H1 (cell line): ENCODE results near the gene VASN. TPM values are rescaled to one million over a fixed set of nuclear protein-coding genes. Genes with fewer than 3 reads are reported as not detected.

Experiments
- CTCF ChIA-PET: fragments of 300-600 bp; sonication (Branson Sonifier 250); formaldehyde crosslinking; loops from one replicate; lab custom pipeline; 2021; ENCODE audit not compliant: partially characterized antibody; lab: Charles Lee
- POLR2A ChIA-PET: fragments of 300-600 bp; sonication (Branson Sonifier 250); formaldehyde crosslinking; loops from one replicate; lab custom pipeline; 2021; ENCODE audit warnings: inconsistent platforms; ENCODE audit not compliant: partially characterized antibody; lab: Charles Lee
- DNase-seq, 2 experiments: peaks; one replicate each; pipeline versions ENCODE4 v3.0.0 to v3.0.0-alpha.2; 2010 to 2022; ENCODE audit warnings: low spot score in 2 of 2, low read depth in 1 of 2, mixed read lengths in 1 of 2
- FAIRE-seq: peaks from 2 replicates; lab custom pipeline; 2011; peaks lifted over from hg19 to GRCh38; lab: Jason Lieb, UNC
- H2AFZ ChIP-seq: 2 replicates; pipeline ENCODE4 v1.8.1; 2012; ENCODE audit warnings: low read length, inconsistent platforms
- H2AK5ac ChIP-seq: 2 replicates; pipeline ENCODE4 v1.6.1; 2013; ENCODE audit warnings: low read depth, low read length
- H2BK120ac ChIP-seq: replicated peaks from 2 replicates; pipeline ENCODE3; 2013; ENCODE audit warnings: low read depth, low read length, inconsistent platforms
- H2BK12ac ChIP-seq: 2 replicates; pipeline ENCODE4 v1.6.1; 2013; ENCODE audit warnings: low read depth, low read length
- H2BK15ac ChIP-seq: 2 replicates; pipeline ENCODE4 v1.6.1; 2013; ENCODE audit warnings: low read length
- H2BK20ac ChIP-seq: 2 replicates; pipeline ENCODE4 v1.6.1; 2013; ENCODE audit warnings: low read length
- H2BK5ac ChIP-seq: 2 replicates; pipeline ENCODE4 v1.6.1; 2013; ENCODE audit warnings: low read depth, low read length
- H3K14ac ChIP-seq: 2 replicates; pipeline ENCODE4 v1.6.1; 2013; ENCODE audit warnings: inconsistent platforms; ENCODE audit not compliant: insufficient read length
- H3K18ac ChIP-seq: 2 replicates; pipeline ENCODE4 v1.6.1; 2013; ENCODE audit warnings: low read length; ENCODE audit errors: extremely low read depth
- H3K23ac ChIP-seq: 2 replicates; pipeline ENCODE4 v1.6.1; 2013; ENCODE audit warnings: inconsistent platforms; ENCODE audit not compliant: insufficient read length
- H3K23me2 ChIP-seq: 2 replicates; pipeline ENCODE4 v1.6.1; 2013; ENCODE audit warnings: low read depth, low read length
- H3K27ac ChIP-seq: 2 replicates; pipeline ENCODE4 v1.6.1; 2011; ENCODE audit warnings: low read depth, low read length, inconsistent platforms
- H3K27me3 ChIP-seq, 4 experiments: replicated peaks in 1 of 4; 1 replicate in 1 of 4; 2 replicates in 3 of 4; pipeline versions ENCODE4 v1.6.1 to v1.8.1; 2011 to 2013; ENCODE audit warnings: low read length in 3 of 4, mild to moderate bottlenecking in 3 of 4, inconsistent platforms in 2 of 4, mixed read lengths in 2 of 4, moderate library complexity in 1 of 4; ENCODE audit not compliant: control insufficient read depth in 3 of 4, insufficient read depth in 3 of 4; ENCODE audit errors: extremely low read depth in 1 of 4
- H3K36me3 ChIP-seq, 4 experiments: 2 replicates each; pipeline versions ENCODE4 v1.6.1 to v1.8.1; 2011 to 2013; ENCODE audit warnings: mild to moderate bottlenecking in 4 of 4, low read length in 3 of 4, moderate library complexity in 2 of 4, control low read depth in 1 of 4, inconsistent platforms in 1 of 4; ENCODE audit not compliant: insufficient read depth in 4 of 4, control insufficient read depth in 2 of 4
- H3K4ac ChIP-seq: replicated peaks from 2 replicates; pipeline ENCODE3; 2013; ENCODE audit warnings: low read length, low read depth, mixed read lengths, inconsistent platforms; ENCODE audit not compliant: insufficient read length
- H3K4me1 ChIP-seq, 4 experiments: replicated peaks in 1 of 4; 1 replicate in 1 of 4; 2 replicates in 3 of 4; pipeline versions ENCODE4 v1.6.1 to v1.8.1; 2011 to 2013; ENCODE audit warnings: low read length in 3 of 4, inconsistent platforms in 2 of 4, mixed read lengths in 1 of 4; ENCODE audit not compliant: insufficient read depth in 4 of 4, control insufficient read depth in 3 of 4
- H3K4me2 ChIP-seq, 2 experiments: 2 replicates each; pipeline versions ENCODE4 v1.6.1 to v1.8.1; 2011 to 2013; ENCODE audit warnings: low read depth in 2 of 2, low read length in 2 of 2, control low read depth in 1 of 2, inconsistent platforms in 1 of 2, mild to moderate bottlenecking in 1 of 2; ENCODE audit not compliant: insufficient read depth in 1 of 2
- H3K4me3 ChIP-seq, 4 experiments: fragments of 200-600, 300-600 bp in 1 of 4; sonication (generic), shearing (Covaris generic), sonication (Bioruptor Twin) in 1 of 4; 2 replicates each; pipeline versions ENCODE4 v1.5.1 to v1.8.1; 2011 to 2016; ENCODE audit warnings: low read length in 4 of 4, low read depth in 3 of 4, control low read depth in 2 of 4, inconsistent platforms in 2 of 4, mild to moderate bottlenecking in 2 of 4, mixed read lengths in 1 of 4, moderate library complexity in 1 of 4; ENCODE audit not compliant: insufficient read depth in 2 of 4; ENCODE audit errors: extremely low read depth in 1 of 4
- H3K56ac ChIP-seq: replicated peaks from 2 replicates; pipeline ENCODE3; 2013; ENCODE audit warnings: low read depth, mild to moderate bottlenecking, mixed read lengths, low read length, inconsistent platforms; ENCODE audit not compliant: insufficient read length
- H3K79me1 ChIP-seq: 2 replicates; pipeline ENCODE4 v1.6.1; 2013; ENCODE audit warnings: low read depth, low read length, control low read depth
- H3K79me2 ChIP-seq, 2 experiments: 2 replicates each; pipeline versions ENCODE4 v1.6.1 to v1.8.1; 2012 to 2013; ENCODE audit warnings: low read length in 2 of 2, mild to moderate bottlenecking in 2 of 2, inconsistent platforms in 1 of 2; ENCODE audit not compliant: insufficient read depth in 2 of 2, control insufficient read depth in 1 of 2
- H3K9ac ChIP-seq, 4 experiments: replicated peaks in 1 of 4; 1 replicate in 1 of 4; 2 replicates in 3 of 4; pipeline versions ENCODE4 v1.6.1 to v1.8.1; 2011 to 2013; ENCODE audit warnings: low read depth in 3 of 4, low read length in 3 of 4, control low read depth in 2 of 4, mild to moderate bottlenecking in 2 of 4, moderate library complexity in 2 of 4, inconsistent platforms in 1 of 4; ENCODE audit errors: extremely low read depth in 1 of 4
- H3K9me3 ChIP-seq, 2 experiments: 2 replicates each; pipeline versions ENCODE4 v1.6.1 to v1.8.1; 2012 to 2013; ENCODE audit warnings: mild to moderate bottlenecking in 2 of 2, moderate library complexity in 2 of 2, control low read depth in 1 of 2, inconsistent platforms in 1 of 2, low read depth in 1 of 2, low read length in 1 of 2, mixed read lengths in 1 of 2; ENCODE audit not compliant: insufficient read depth in 2 of 2
- H4K20me1 ChIP-seq, 2 experiments: replicated peaks in 1 of 2; 2 replicates each; pipeline versions ENCODE3 to v1.8.1; 2011 to 2013; ENCODE audit warnings: inconsistent platforms in 2 of 2, low read length in 2 of 2, mild to moderate bottlenecking in 1 of 2; ENCODE audit not compliant: insufficient read depth in 2 of 2, control insufficient read depth in 1 of 2
- H4K5ac ChIP-seq: 2 replicates; pipeline ENCODE4 v1.6.1; 2013; ENCODE audit warnings: low read length, low read depth, mixed read lengths, inconsistent platforms; ENCODE audit not compliant: insufficient read length
- H4K8ac ChIP-seq: 2 replicates; pipeline ENCODE4 v1.8.0; 2013; ENCODE audit warnings: mild to moderate bottlenecking, moderate library complexity, low read length, inconsistent platforms; ENCODE audit not compliant: insufficient read depth; ENCODE audit errors: extremely low read depth
- H4K91ac ChIP-seq: replicated peaks from 2 replicates; pipeline ENCODE3; 2013; ENCODE audit warnings: low read length, mixed read lengths, inconsistent platforms; ENCODE audit not compliant: insufficient read length
- CREB1 ChIP-seq: IDR thresholded peaks from 2 replicates; pipeline ENCODE4 v1.6.1; 2012; ENCODE audit warnings: inconsistent platforms
- USF2 ChIP-seq: IDR thresholded peaks from 2 replicates; pipeline ENCODE4 v1.6.1; 2011; ENCODE audit warnings: low read length, improper control_type of control experiment
- WGBS, 2 experiments: shearing (Covaris generic) in 1 of 2; methylation state at CpG; one replicate each; pipeline versions ENCODE4 v1.1.6 to v1.1.7; 2013 to 2015; ENCODE audit warnings: low lambda C conversion rate in 2 of 2, mixed read lengths in 2 of 2, inconsistent platforms in 1 of 2, low coverage in 1 of 2, missing lambda C conversion rate in 1 of 2; ENCODE audit not compliant: insufficient replicate concordance in 2 of 2, insufficient coverage in 1 of 2, insufficient read length in 1 of 2; ENCODE audit errors: extremely low coverage in 1 of 2, missing lambda C conversion rate in 1 of 2; 5-methylcytosine and 5-hydroxymethylcytosine counted together
- polyA plus RNA-seq, 7 experiments: library from polyadenylated mRNA; depleted of rRNA in 3 of 7; stranded (reverse) in 5 of 7; unstranded in 2 of 7; fragments of >200 nt in 5 of 7; fragments of 200-250 nt in 2 of 7; gene quantifications; 1 replicate in 5 of 7; 2 replicates in 1 of 7; 4 replicates in 1 of 7; pipeline versions ENCODE4 v1.2.1 to v1.2.3, GENCODE V29; 2011 to 2013; ENCODE audit warnings: missing spikeins in 2 of 7, mixed read lengths in 2 of 7
- total RNA-seq: library from RNA; stranded (reverse); fragmentation: NEBNext Ultra II Directional; extraction: Animal tissue kit (Norgen Biotek cat#: 25700); gene quantifications from 2 replicates; pipeline ENCODE4 v1.2.1, GENCODE V29; 2021
- TF ChIP-seq, protein P1 (sequence below): IDR thresholded peaks from 2 replicates; pipeline ENCODE4 v1.6.1; 2012; ENCODE audit warnings: low read length, inconsistent platforms

The VASN gene
- total and polyA plus RNA-seq, 2 of the 8 experiments (the other 6 are each of a cell fraction or from before 2014, with no cell fraction given): 9.6 to 11.3 TPM

DNA sequence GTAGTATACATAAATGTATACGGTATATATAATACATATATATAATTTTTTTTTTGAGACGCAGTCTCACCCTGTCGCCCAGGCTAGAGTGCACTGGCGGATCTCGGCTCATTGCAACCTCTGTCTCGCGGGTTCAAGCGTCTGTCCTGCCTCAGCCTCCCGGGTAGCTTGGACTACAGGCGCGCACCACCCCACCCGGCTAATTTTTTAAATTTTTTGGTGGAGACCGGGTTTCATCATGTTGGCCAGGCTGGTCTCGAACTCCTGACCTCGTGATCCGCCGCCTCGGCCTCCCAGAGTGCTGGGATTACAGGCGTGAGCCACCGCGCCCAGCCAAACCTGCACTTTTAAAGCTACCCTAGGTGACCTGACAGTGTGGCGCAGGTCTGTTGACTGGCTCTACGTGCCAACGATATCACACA is 21.3 kb upstream of the VASN start:
- Histone ChIP-seq H4K20me1 (peaks cover 0 to 15% of the 10 kb centered on the region in 2 experiments), H3K9me3 (no peaks in the 10 kb centered on the region), H3K27ac (peak overlapping the region; percentile 85; the same call in 1 of the 2 replicates), H2AFZ (no peak overlapping the region), H3K14ac (no peak overlapping the region), H3K36me3 (peaks cover 0 to 13% (median under 1%) of the 10 kb centered on the region in 4 experiments; a peak in 4 of 8 replicates), H3K56ac (no peak overlapping the region), H3K23ac (no peak overlapping the region), H4K5ac (peak overlapping the region; percentile 66), H3K79me1 (peaks cover 11% of the 10 kb centered on the region; the same call in 1 of the 2 replicates), H4K8ac (peak overlapping the region; percentile 81), H2AK5ac (peak overlapping the region; percentile 66; the same call in 1 of the 2 replicates), H3K23me2 (no peaks in the 10 kb centered on the region; the same call in 1 of the 2 replicates), H3K4me3 (peak overlapping the region; percentile 91 to 97 (median 96)), H2BK12ac (peak overlapping the region; percentile 95), H3K4ac (peak overlapping the region; percentile 44), H3K9ac (peak overlapping the region in 3 of 4 experiments; percentile 84 to 98 (median 96); a peak in 6 of 7 replicates), H3K79me2 (peaks cover 18 to 54% of the 10 kb centered on the region in 2 experiments), H2BK120ac (no peak overlapping the region), H3K27me3 (peaks cover 0 to 2% (median 0%) of the 10 kb centered on the region in 4 experiments; a peak in 1 of 7 replicates), H3K18ac (peak overlapping the region; percentile 97), H2BK20ac (no peak overlapping the region), H2BK15ac (peak overlapping the region; percentile 88; the same call in 1 of the 2 replicates), H2BK5ac (peak overlapping the region; percentile 96), H4K91ac (peak overlapping the region; percentile 99), H3K4me2 (peak overlapping the region; percentile 62 to 83), H3K4me1 (peaks cover 0 to 4% (median 0%) of the 10 kb centered on the region in 4 experiments; a peak in 1 of 7 replicates)
- TF ChIP-seq, protein P1, sequence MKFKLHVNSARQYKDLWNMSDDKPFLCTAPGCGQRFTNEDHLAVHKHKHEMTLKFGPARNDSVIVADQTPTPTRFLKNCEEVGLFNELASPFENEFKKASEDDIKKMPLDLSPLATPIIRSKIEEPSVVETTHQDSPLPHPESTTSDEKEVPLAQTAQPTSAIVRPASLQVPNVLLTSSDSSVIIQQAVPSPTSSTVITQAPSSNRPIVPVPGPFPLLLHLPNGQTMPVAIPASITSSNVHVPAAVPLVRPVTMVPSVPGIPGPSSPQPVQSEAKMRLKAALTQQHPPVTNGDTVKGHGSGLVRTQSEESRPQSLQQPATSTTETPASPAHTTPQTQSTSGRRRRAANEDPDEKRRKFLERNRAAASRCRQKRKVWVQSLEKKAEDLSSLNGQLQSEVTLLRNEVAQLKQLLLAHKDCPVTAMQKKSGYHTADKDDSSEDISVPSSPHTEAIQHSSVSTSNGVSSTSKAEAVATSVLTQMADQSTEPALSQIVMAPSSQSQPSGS: 0 out of 2 replicates have a peak, but pooled peaks have one; percentile 26
- 0 out of 2 replicates have a peak, but pooled peaks have one; percentile 19 for TF ChIP-seq CREB1
- TF ChIP-seq USF2: no peak
- ChIA-PET POLR2A (interaction anchor here (0.6 to 9.8 kb wide), 30 partner anchors 9 to 118 kb away, joined by 3 to 154 read pairs (median 5); partner anchors contain the start of gene VASN), CTCF (interaction anchor here (0.6 to 12.6 kb wide), 18 partner anchors 9 to 1195 kb away, joined by 3 to 159 read pairs (median 6); no protein-coding TSS in a partner anchor)
- WGBS, 2 experiments: 35% methylated on average over 24 of the region's 24 CpGs; no CpG with 5 or more reads in 1 of the 2 experiments
- FAIRE-seq: no peak
- no peak for DNase-seq
